ENCODE results near the gene CNTRL. TPM values are rescaled to one million over a fixed set of nuclear protein-coding genes. Genes with fewer than 3 reads are reported as not detected.

The CNTRL gene
- total and polyA plus RNA-seq, 2 of the 8 experiments (the other 6 are each of a cell fraction or from before 2014, with no cell fraction given), result 5.1 to 13.9 TPM

DNA sequence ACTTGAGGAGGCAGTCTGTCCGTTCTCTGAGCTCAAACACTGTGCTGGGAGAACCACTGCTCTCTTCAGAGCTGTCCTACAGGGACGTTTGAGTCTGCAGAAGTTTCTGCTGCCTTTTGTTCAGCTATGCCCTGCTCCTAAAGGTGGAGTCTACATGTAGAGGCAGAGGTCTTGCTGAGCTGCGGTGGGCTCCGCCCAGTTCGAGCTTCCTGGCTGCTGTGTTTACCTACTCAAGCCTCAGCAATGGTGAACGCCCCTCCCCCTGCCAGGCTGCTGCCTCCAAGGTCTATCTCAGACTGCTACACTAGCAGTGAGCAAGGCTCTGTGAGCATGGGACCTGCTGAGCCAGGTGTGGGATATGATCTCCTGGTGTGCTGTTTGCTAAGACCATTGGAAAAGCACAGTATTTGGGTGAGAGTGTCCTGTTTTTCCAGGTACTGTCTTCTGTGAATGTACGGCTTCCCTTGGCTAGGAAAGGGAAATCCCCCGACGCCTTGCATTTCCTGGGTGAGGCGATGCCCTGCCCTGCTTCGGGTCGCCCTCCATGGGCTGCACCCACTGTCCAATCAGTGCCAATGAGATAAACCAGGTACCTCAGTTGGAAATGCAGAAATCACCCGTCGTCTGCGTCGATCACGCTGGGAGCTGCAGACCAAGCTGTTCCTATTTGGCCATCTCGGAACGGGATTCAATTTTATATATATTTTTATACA lies 58.5 kb downstream of the CNTRL start:
- no peak for FAIRE-seq
- H4K91ac ChIP-seq (replicated peaks; ENCODE audit: insufficient read length, low read length), result no peak overlapping the region
- H3K4me2 ChIP-seq (ENCODE audit: insufficient read depth in 1 of 2, low read depth in 2 of 2, low read length in 2 of 2), result peak overlapping the region; percentile 53; a peak in 3 of 4 replicates
- no peaks in the 10 kb centered on the region for H3K79me1 ChIP-seq (ENCODE audit: low read depth, low read length)
- H3K4ac ChIP-seq (replicated peaks; ENCODE audit: insufficient read length, low read depth, low read length), result no peak overlapping the region
- ChIA-PET POLR2A (ENCODE audit: partially characterized antibody) (interaction anchor here (1.1 to 1.3 kb wide), 2 partner anchors 11 to 12 kb away, joined by 3 to 5 read pairs; no protein-coding TSS in a partner anchor), CTCF (ENCODE audit: partially characterized antibody) (interaction anchor here (0.6 to 1.6 kb wide), 3 partner anchors 32 to 149 kb away, joined by 4 read pairs; no protein-coding TSS in a partner anchor)
- H2BK120ac ChIP-seq (replicated peaks; ENCODE audit: low read depth, low read length), result no peak overlapping the region
- H3K23ac ChIP-seq (ENCODE audit: insufficient read length), result no peak overlapping the region
- H3K27me3 ChIP-seq (replicated peaks in 1 of 4; ENCODE audit: control insufficient read depth in 3 of 4, extremely low read depth in 1 of 4, insufficient read depth in 3 of 4, low read length in 3 of 4), result no peaks in the 10 kb centered on the region; a peak in 1 of 7 replicates
- no peak overlapping the region for H2AK5ac ChIP-seq (ENCODE audit: low read depth, low read length)
- peak overlapping the region; percentile 3; the same call in 1 of the 2 replicates for H2BK12ac ChIP-seq (ENCODE audit: low read depth, low read length)
- H3K4me1 ChIP-seq (replicated peaks in 1 of 4; ENCODE audit: control insufficient read depth in 3 of 4, insufficient read depth in 4 of 4, low read length in 3 of 4), result peaks cover 0 to 12% (median 4%) of the 10 kb centered on the region in 4 experiments; a peak in 4 of 7 replicates
- H3K18ac ChIP-seq (ENCODE audit: extremely low read depth, low read length), result peak overlapping the region; percentile 40; the same call in 1 of the 2 replicates
- H3K9ac ChIP-seq (replicated peaks in 1 of 4; ENCODE audit: extremely low read depth in 1 of 4, low read depth in 3 of 4, low read length in 3 of 4), result no peak overlapping the region
- H3K23me2 ChIP-seq (ENCODE audit: low read depth, low read length), result 0 out of 2 replicates have a peak, but pooled peaks cover 3% of the 10 kb centered on the region
- 0 out of 2 replicates have a peak overlapping the region, but pooled peaks have one; percentile 91 for H2AFZ ChIP-seq (ENCODE audit: low read length)
- H4K5ac ChIP-seq (ENCODE audit: insufficient read length, low read depth, low read length), result no peak overlapping the region
- no peak overlapping the region for H4K8ac ChIP-seq (ENCODE audit: extremely low read depth, insufficient read depth, low read length)
- WGBS, 2 experiments (ENCODE audit: extremely low coverage in 1 of 2, insufficient coverage in 1 of 2, insufficient read length in 1 of 2, insufficient replicate concordance in 2 of 2, low coverage in 1 of 2, low lambda C conversion rate in 2 of 2, missing lambda C conversion rate in 1 of 2), result 84% methylated on average over 19 of the region's 19 CpGs; no CpG with 5 or more reads in 1 of the 2 experiments
- no peaks in the 10 kb centered on the region for H4K20me1 ChIP-seq (replicated peaks in 1 of 2; ENCODE audit: control insufficient read depth in 1 of 2, insufficient read depth in 2 of 2, low read length in 2 of 2)
- H3K14ac ChIP-seq (ENCODE audit: insufficient read length), result no peak overlapping the region
- H2BK15ac ChIP-seq (ENCODE audit: low read length), result no peak overlapping the region
- H3K56ac ChIP-seq (replicated peaks; ENCODE audit: insufficient read length, low read depth, low read length), result no peak overlapping the region
- H3K36me3 ChIP-seq (ENCODE audit: control insufficient read depth in 2 of 4, insufficient read depth in 4 of 4, low read length in 3 of 4), result peaks cover 0 to 4% (median 0%) of the 10 kb centered on the region in 4 experiments; a peak in 1 of 8 replicates
- peak overlapping the region; percentile 8; the same call in 1 of the 2 replicates for H2BK5ac ChIP-seq (ENCODE audit: low read depth, low read length)
- no peak overlapping the region for H3K27ac ChIP-seq (ENCODE audit: low read depth, low read length)
- no peaks in the 10 kb centered on the region for H3K79me2 ChIP-seq (ENCODE audit: control insufficient read depth in 1 of 2, insufficient read depth in 2 of 2, low read length in 2 of 2)
- peak in 1 of 2 experiments; percentile 65 for DNase-seq (ENCODE audit: low read depth in 1 of 2, low spot score in 2 of 2)
- H3K9me3 ChIP-seq (ENCODE audit: insufficient read depth in 2 of 2, low read depth in 1 of 2, low read length in 1 of 2), result no peaks in the 10 kb centered on the region
- H2BK20ac ChIP-seq (ENCODE audit: low read length), result no peak overlapping the region
- H3K4me3 ChIP-seq (ENCODE audit: extremely low read depth in 1 of 4, insufficient read depth in 2 of 4, low read depth in 3 of 4, low read length in 4 of 4), result no peak overlapping the region
- TF ChIP-seq TAF1 (IDR thresholded peaks at IDR 0.05; ENCODE audit: low read depth, low read length) (no peak), KDM1A (IDR thresholded peaks at IDR 0.05; ENCODE audit: borderline replicate concordance, low read length) (no peak), EZH2 (IDR thresholded peaks at IDR 0.05; ENCODE audit: low read depth, low read length, severe bottlenecking) (no peak), SP2 (IDR thresholded peaks at IDR 0.05; ENCODE audit: low read length) (no peak), GTF2F1 (IDR thresholded peaks at IDR 0.05; ENCODE audit: borderline replicate concordance, low read depth, low read length) (no peak), HDAC6 (IDR thresholded peaks at IDR 0.05; ENCODE audit: low read depth, low read length) (no peak), TEAD4 (IDR thresholded peaks at IDR 0.05; ENCODE audit: low read depth, low read length) (no peak), JUND (IDR thresholded peaks at IDR 0.05; ENCODE audit: low read length) (no peak)
- TF ChIP-seq, protein P1, sequence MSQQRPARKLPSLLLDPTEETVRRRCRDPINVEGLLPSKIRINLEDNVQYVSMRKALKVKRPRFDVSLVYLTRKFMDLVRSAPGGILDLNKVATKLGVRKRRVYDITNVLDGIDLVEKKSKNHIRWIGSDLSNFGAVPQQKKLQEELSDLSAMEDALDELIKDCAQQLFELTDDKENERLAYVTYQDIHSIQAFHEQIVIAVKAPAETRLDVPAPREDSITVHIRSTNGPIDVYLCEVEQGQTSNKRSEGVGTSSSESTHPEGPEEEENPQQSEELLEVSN (IDR thresholded peaks at IDR 0.05), result no peak
- TF ChIP-seq, protein P2, sequence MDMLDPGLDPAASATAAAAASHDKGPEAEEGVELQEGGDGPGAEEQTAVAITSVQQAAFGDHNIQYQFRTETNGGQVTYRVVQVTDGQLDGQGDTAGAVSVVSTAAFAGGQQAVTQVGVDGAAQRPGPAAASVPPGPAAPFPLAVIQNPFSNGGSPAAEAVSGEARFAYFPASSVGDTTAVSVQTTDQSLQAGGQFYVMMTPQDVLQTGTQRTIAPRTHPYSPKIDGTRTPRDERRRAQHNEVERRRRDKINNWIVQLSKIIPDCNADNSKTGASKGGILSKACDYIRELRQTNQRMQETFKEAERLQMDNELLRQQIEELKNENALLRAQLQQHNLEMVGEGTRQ (IDR thresholded peaks at IDR 0.05; ENCODE audit: low read length), result no peak
